ENCODE results near the gene PPOX.
A peak's percentile ranks its signal among the peaks of the same experiment; 100 is the strongest.

Gene PPOX

GRCh38 chr1:161176468-161177111, 10.4 kb downstream of the PPOX start:
- no peak for DNase-seq

GRCh38 chr1:161177112-161177935, 11.1 kb downstream of the PPOX start, which contains the start of gene B4GALT3:
Gene B4GALT3, minus strand, starts transcription at chr1:161177507. Its CDS starts 1,447 bp downstream, at chr1:161176060.
- peak; percentile 78 for DNase-seq

- DNase-seq: no peak
These were observed 11.7 kb downstream of the PPOX start for GRCh38 chr1:161177936-161178244.

GRCh38 chr1:161179698-161180097, 13.5 kb downstream of the PPOX start:
- DNase-seq: no peak

- DNase-seq: peak; percentile 35
These were observed 14.4 kb downstream of the PPOX start for GRCh38 chr1:161180639-161181038.

- peak; percentile 77 for DNase-seq
These were observed 16.0 kb downstream of the PPOX start for GRCh38 chr1:161182214-161182613.

GRCh38 chr1:161185282-161185682, 19.1 kb downstream of the PPOX start:
- DNase-seq: peak; percentile 85

GRCh38 chr1:161185732-161186311, 19.6 kb downstream of the PPOX start:
- peak; percentile 94 for DNase-seq

GRCh38 chr1:161187311-161187710, 21.1 kb downstream of the PPOX start:
- DNase-seq: no peak

- no peak for DNase-seq
These were observed 22.2 kb downstream of the PPOX start for GRCh38 chr1:161188381-161188780.

GRCh38 chr1:161189036-161189435, 22.8 kb downstream of the PPOX start:
- no peak for DNase-seq

GRCh38 chr1:161190962-161191521, 24.8 kb downstream of the PPOX start:
- no peak for DNase-seq

- DNase-seq: no peak
These were observed 25.7 kb downstream of the PPOX start for GRCh38 chr1:161191971-161192370.

- DNase-seq: peak; percentile 73
These were observed 26.5 kb downstream of the PPOX start for GRCh38 chr1:161192476-161193465.

GRCh38 chr1:161193561-161194235, 27.5 kb downstream of the PPOX start:
- no peak for DNase-seq

GRCh38 chr1:161195171-161195570, 28.9 kb downstream of the PPOX start:
- peak; percentile 78 for DNase-seq

- DNase-seq: no peak
These were observed 29.9 kb downstream of the PPOX start for GRCh38 chr1:161196111-161196510.

GRCh38 chr1:161196521-161197451, 30.6 kb downstream of the PPOX start:
- no peak for DNase-seq

- DNase-seq: no peak
These were observed 31.5 kb downstream of the PPOX start for GRCh38 chr1:161197560-161198193.
